H9 (cell line): ENCODE results near the gene GYG2. TPM values are rescaled to one million over a fixed set of nuclear protein-coding genes. Genes with fewer than 3 reads are reported as not detected.

ENCODE experiments used
- DNase-seq: peaks from one replicate; pipeline ENCODE4 v3.0.0-alpha.2; 2017
- H2AFZ ChIP-seq: one replicate; pipeline ENCODE4 v1.6.1; 2013; ENCODE audit warnings: mild to moderate bottlenecking, low read length, control low read depth, moderate library complexity
- H2AK5ac ChIP-seq: 2 replicates; pipeline ENCODE4 v1.6.1; 2013; ENCODE audit warnings: low read length, control low read depth, mixed read lengths; ENCODE audit not compliant: insufficient read length
- H2BK120ac ChIP-seq: one replicate; pipeline ENCODE4 v1.6.1; 2013; ENCODE audit warnings: low read depth, mild to moderate bottlenecking, low read length, control low read depth, inconsistent platforms; ENCODE audit not compliant: poor library complexity, severe bottlenecking
- H2BK12ac ChIP-seq: 2 replicates; pipeline ENCODE4 v1.6.1; 2013; ENCODE audit warnings: low read length, control low read depth, mixed read lengths, low read depth; ENCODE audit not compliant: insufficient read length
- H2BK15ac ChIP-seq: 2 replicates; pipeline ENCODE4 v1.6.1; 2013; ENCODE audit warnings: low read depth, low read length, control low read depth
- H2BK20ac ChIP-seq: one replicate; pipeline ENCODE4 v1.6.1; 2013; ENCODE audit warnings: low read depth, mild to moderate bottlenecking, low read length, control low read depth, inconsistent platforms; ENCODE audit not compliant: poor library complexity, severe bottlenecking
- H2BK5ac ChIP-seq: 2 replicates; pipeline ENCODE4 v1.6.1; 2013; ENCODE audit warnings: low read length, control low read depth, mixed read lengths; ENCODE audit not compliant: insufficient read length
- H3K14ac ChIP-seq: 2 replicates; pipeline ENCODE4 v1.6.1; 2013; ENCODE audit warnings: low read length, control low read depth; ENCODE audit not compliant: insufficient read depth
- H3K18ac ChIP-seq: 2 replicates; pipeline ENCODE4 v1.6.1; 2013; ENCODE audit warnings: low read depth, mild to moderate bottlenecking, mixed read lengths, low read length, control low read depth; ENCODE audit not compliant: insufficient read length
- H3K23ac ChIP-seq: 2 replicates; pipeline ENCODE4 v1.6.1; 2013; ENCODE audit warnings: low read length, control low read depth, mixed read lengths, low read depth; ENCODE audit not compliant: insufficient read length
- H3K23me2 ChIP-seq: 2 replicates; pipeline ENCODE4 v1.6.1; 2013; ENCODE audit warnings: low read depth, mild to moderate bottlenecking, mixed read lengths, low read length, control low read depth; ENCODE audit not compliant: insufficient read length, poor library complexity, severe bottlenecking
- H3K27ac ChIP-seq: 2 replicates; pipeline ENCODE4 v1.5.1; 2013; ENCODE audit warnings: low read length, control low read depth, mixed read lengths, low read depth; ENCODE audit not compliant: insufficient read length
- H3K27me3 ChIP-seq: 2 replicates; pipeline ENCODE4 v1.6.1; 2013; ENCODE audit warnings: low read length, control low read depth, inconsistent platforms; ENCODE audit not compliant: insufficient read depth
- H3K4ac ChIP-seq: 2 replicates; pipeline ENCODE4 v1.6.1; 2013; ENCODE audit warnings: low read depth, mild to moderate bottlenecking, control low read depth, inconsistent platforms, low read length, moderate library complexity
- H3K4me1 ChIP-seq: 2 replicates; pipeline ENCODE4 v1.6.1; 2013; ENCODE audit warnings: low read length, control low read depth, inconsistent platforms; ENCODE audit not compliant: insufficient read depth
- H3K4me2 ChIP-seq: 2 replicates; pipeline ENCODE4 v1.6.1; 2013; ENCODE audit warnings: low read length, control low read depth, mixed read lengths; ENCODE audit not compliant: insufficient read length, insufficient read depth
- H3K56ac ChIP-seq: 2 replicates; pipeline ENCODE4 v1.6.1; 2013; ENCODE audit warnings: low read depth, mild to moderate bottlenecking, mixed read lengths, low read length, control low read depth; ENCODE audit not compliant: insufficient read length
- H3K79me1 ChIP-seq: 2 replicates; pipeline ENCODE4 v1.6.1; 2013; ENCODE audit warnings: low read depth, mild to moderate bottlenecking, moderate library complexity, low read length, control low read depth, inconsistent platforms; ENCODE audit not compliant: insufficient read depth, poor library complexity, severe bottlenecking
- H3K79me2 ChIP-seq: 2 replicates; pipeline ENCODE4 v1.6.1; 2013; ENCODE audit warnings: low read length, control low read depth, inconsistent platforms; ENCODE audit not compliant: insufficient read depth
- H3K9ac ChIP-seq: 2 replicates; pipeline ENCODE4 v1.6.1; 2013; ENCODE audit warnings: low read length, control low read depth, mixed read lengths; ENCODE audit not compliant: insufficient read length; ENCODE audit errors: extremely low read depth
- H3K9me3 ChIP-seq: one replicate; pipeline ENCODE4 v1.6.1; 2013; ENCODE audit warnings: low read depth, low read length, inconsistent platforms; ENCODE audit not compliant: control insufficient read depth
- H3T11ph ChIP-seq: one replicate; pipeline ENCODE4 v1.6.1; 2013; ENCODE audit warnings: mild to moderate bottlenecking, low read length, control low read depth, inconsistent platforms
- H4K20me1 ChIP-seq: one replicate; pipeline ENCODE4 v1.6.1; 2013; ENCODE audit not compliant: control insufficient read depth, insufficient read length, insufficient read depth
- H4K5ac ChIP-seq: 2 replicates; pipeline ENCODE4 v1.6.1; 2013; ENCODE audit warnings: low read depth, mild to moderate bottlenecking, mixed read lengths, low read length, control low read depth; ENCODE audit not compliant: insufficient read length
- H4K8ac ChIP-seq: replicated peaks from 2 replicates; pipeline ENCODE4 v1.6.1; 2013; ENCODE audit warnings: low read length, control low read depth, mixed read lengths, low read depth; ENCODE audit not compliant: insufficient read length
- H4K91ac ChIP-seq: 2 replicates; pipeline ENCODE4 v1.6.1; 2013; ENCODE audit warnings: low read depth, mild to moderate bottlenecking, moderate library complexity, mixed read lengths, low read length, control low read depth; ENCODE audit not compliant: insufficient read length
- H3K27ac Mint-ChIP-seq, 3 experiments: 2 replicates in 2 of 3; 3 replicates in 1 of 3; pipeline ENCODE4 v1.8.0; 2020 to 2021; ENCODE audit warnings: mixed read lengths in 3 of 3, mild to moderate bottlenecking in 1 of 3, moderate library complexity in 1 of 3
- H3K27me3 Mint-ChIP-seq: 2 replicates; pipeline ENCODE4 v1.8.0; 2021; ENCODE audit warnings: low read depth, mild to moderate bottlenecking, moderate library complexity, mixed read lengths
- H3K36me3 Mint-ChIP-seq, 3 experiments: 2 replicates in 2 of 3; 3 replicates in 1 of 3; pipeline ENCODE4 v1.8.0; 2020 to 2021; ENCODE audit warnings: low read depth in 3 of 3, mixed read lengths in 3 of 3; ENCODE audit not compliant: insufficient read depth in 1 of 3
- H3K4me1 Mint-ChIP-seq, 2 experiments: 2 replicates each; pipeline ENCODE4 v1.8.0; 2020; ENCODE audit warnings: mixed read lengths in 2 of 2
- H3K4me3 Mint-ChIP-seq, 2 experiments: 2 replicates in 1 of 2; 3 replicates in 1 of 2; pipeline ENCODE4 v1.8.0; 2020 to 2021; ENCODE audit warnings: mild to moderate bottlenecking in 2 of 2, mixed read lengths in 2 of 2, moderate library complexity in 1 of 2
- H3K9me3 Mint-ChIP-seq, 2 experiments: 2 replicates in 1 of 2; 3 replicates in 1 of 2; pipeline ENCODE4 v1.8.0; 2020; ENCODE audit warnings: mild to moderate bottlenecking in 2 of 2, mixed read lengths in 2 of 2, moderate library complexity in 1 of 2
- WGBS: extraction: QIAGEN DNeasy Blood & Tissue Kit; methylation state at CpG from one replicate; pipeline ENCODE4 v1.1.7; 2013; ENCODE audit warnings: missing lambda C conversion rate, low lambda C conversion rate, mixed read lengths; ENCODE audit not compliant: insufficient read length; ENCODE audit errors: extremely low coverage; 5-methylcytosine and 5-hydroxymethylcytosine counted together
- total RNA-seq: library from RNA; stranded (reverse); gene quantifications from 2 replicates; pipeline ENCODE4 v1.2.1, GENCODE V29; 2021
- TF ChIP-seq, protein P1 (sequence below): fragments of 200-600 bp; sonication (generic); conservative IDR thresholded peaks from 3 replicates; pipeline ENCODE4 v1.8.0; 2021; ENCODE audit warnings: antibody characterized with exemption, mild to moderate bottlenecking

Gene GYG2
- total RNA-seq, 1 experiment from 2014 or later, result 95.9 TPM

DNA sequence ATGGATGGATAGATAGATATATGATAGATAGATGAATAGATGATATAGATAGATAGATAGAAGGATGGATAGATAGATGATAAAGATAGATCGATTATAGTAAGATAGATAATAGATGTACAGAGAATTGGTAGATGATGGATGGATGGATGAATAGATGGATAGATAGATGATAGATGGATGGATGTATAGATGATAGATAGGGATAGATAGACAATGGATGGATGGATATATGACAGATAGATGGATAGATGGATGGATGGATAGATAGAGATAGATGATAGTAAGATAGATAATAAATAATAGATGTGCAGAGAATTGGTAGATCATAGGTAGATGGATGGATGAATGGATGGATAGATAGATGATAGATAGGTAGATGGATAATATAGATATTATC is 12.2 kb downstream of the GYG2 start:
- Mint-ChIP-seq H3K27me3 (no peaks in the 10 kb centered on the region), H3K9me3 (peaks cover 23 to 24% of the 10 kb centered on the region in 2 experiments), H3K27ac (no peak overlapping the region; a peak in 1 of 7 replicates), H3K4me3 (no peak overlapping the region), H3K36me3 (peaks cover 60 to 63% (median 62%) of the 10 kb centered on the region in 3 experiments), H3K4me1 (peaks cover 0 to 3% of the 10 kb centered on the region in 2 experiments; a peak in 1 of 4 replicates)
- Histone ChIP-seq H3K56ac (no peak overlapping the region), H3K23me2 (no peaks in the 10 kb centered on the region), H3K9ac (no peak overlapping the region), H2BK12ac (no peak overlapping the region), H2BK20ac (no peak overlapping the region), H3K27ac (no peak overlapping the region), H3K79me2 (peaks cover 2% of the 10 kb centered on the region; the same call in 1 of the 2 replicates), H3K4me2 (no peak overlapping the region), H4K5ac (no peak overlapping the region), H2BK5ac (no peak overlapping the region), H3K4me1 (no peaks in the 10 kb centered on the region), H2BK120ac (no peak overlapping the region), H3K9me3 (no peaks in the 10 kb centered on the region), H3K14ac (no peak overlapping the region), H3T11ph (no peak overlapping the region), H3K27me3 (no peaks in the 10 kb centered on the region), H3K23ac (no peak overlapping the region), H2BK15ac (no peak overlapping the region), H3K79me1 (peaks cover 4% of the 10 kb centered on the region), H2AFZ (no peak overlapping the region), H4K8ac (no peak overlapping the region), H3K4ac (no peak overlapping the region), H3K18ac (no peak overlapping the region), H2AK5ac (no peak overlapping the region), H4K20me1 (no peaks in the 10 kb centered on the region), H4K91ac (no peak overlapping the region)
- TF ChIP-seq, protein P1, sequence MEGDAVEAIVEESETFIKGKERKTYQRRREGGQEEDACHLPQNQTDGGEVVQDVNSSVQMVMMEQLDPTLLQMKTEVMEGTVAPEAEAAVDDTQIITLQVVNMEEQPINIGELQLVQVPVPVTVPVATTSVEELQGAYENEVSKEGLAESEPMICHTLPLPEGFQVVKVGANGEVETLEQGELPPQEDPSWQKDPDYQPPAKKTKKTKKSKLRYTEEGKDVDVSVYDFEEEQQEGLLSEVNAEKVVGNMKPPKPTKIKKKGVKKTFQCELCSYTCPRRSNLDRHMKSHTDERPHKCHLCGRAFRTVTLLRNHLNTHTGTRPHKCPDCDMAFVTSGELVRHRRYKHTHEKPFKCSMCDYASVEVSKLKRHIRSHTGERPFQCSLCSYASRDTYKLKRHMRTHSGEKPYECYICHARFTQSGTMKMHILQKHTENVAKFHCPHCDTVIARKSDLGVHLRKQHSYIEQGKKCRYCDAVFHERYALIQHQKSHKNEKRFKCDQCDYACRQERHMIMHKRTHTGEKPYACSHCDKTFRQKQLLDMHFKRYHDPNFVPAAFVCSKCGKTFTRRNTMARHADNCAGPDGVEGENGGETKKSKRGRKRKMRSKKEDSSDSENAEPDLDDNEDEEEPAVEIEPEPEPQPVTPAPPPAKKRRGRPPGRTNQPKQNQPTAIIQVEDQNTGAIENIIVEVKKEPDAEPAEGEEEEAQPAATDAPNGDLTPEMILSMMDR, result no peak
- 100% methylated on average over 1 of the region's 1 CpG for WGBS
- no peak for DNase-seq
